K562 (cell line): ENCODE results near the gene NCKAP1. TPM values are rescaled to one million over a fixed set of nuclear protein-coding genes. Genes with fewer than 3 reads are reported as not detected.

Experiments
- ATAC-seq: fragments of 200-7000 bp; cut with Tn5 transposase; 3 replicates; pipeline ENCODE4 v1.9.1; 2020; ENCODE audit warnings: moderate library complexity
- BruUV-seq: library from RNA; stranded (reverse); fragments of 400-500 nt; replicated peaks from 2 replicates; lab custom pipeline; 2021; lab: Mats Ljungman, UMichigan
- CTCF ChIA-PET: fragments of 300-600 bp; formaldehyde crosslinking; extraction: SDS; loops from one replicate; lab custom pipeline; 2021; ENCODE audit warnings: low intra/inter-chr PET ratio; lab: Yijun Ruan, JAX
- POLR2A ChIA-PET: fragments of 300-600, 350-650 bp; sonication (Branson Sonifier 250); formaldehyde crosslinking; extraction: SDS; loops from one replicate; lab custom pipeline; 2021; ENCODE audit warnings: antibody characterized with exemption, inconsistent platforms; lab: Yijun Ruan, JAX
- DNase-seq, 4 experiments: peaks; one replicate each; pipeline versions ENCODE4 v3.0.0 to v3.0.0-alpha.2; 2011 to 2018; ENCODE audit warnings: low spot score in 3 of 4, mixed read lengths in 3 of 4; ENCODE audit errors: extremely low read depth in 1 of 4
- FAIRE-seq: peaks from 2 replicates; lab custom pipeline; 2011; peaks lifted over from hg19 to GRCh38; lab: Jason Lieb, UNC
- H2AFZ ChIP-seq: 2 replicates; pipeline ENCODE4 v1.6.0; 2011; ENCODE audit warnings: low read depth, low read length, control low read depth, inconsistent platforms
- H3K27ac ChIP-seq: fragments of 200-600 bp; 3 replicates; pipeline ENCODE4 v1.8.0; 2011; ENCODE audit warnings: low read depth, mild to moderate bottlenecking, control low read depth, inconsistent platforms, low read length, moderate library complexity, mixed read lengths; ENCODE audit errors: extremely low read depth
- H3K27me3 ChIP-seq, 2 experiments: fragments of 300-600 bp in 1 of 2; 2 replicates in 1 of 2; 3 replicates in 1 of 2; pipeline versions ENCODE4 v1.6.0 to v1.8.0; 2011; ENCODE audit warnings: inconsistent platforms in 2 of 2, low read length in 2 of 2, mild to moderate bottlenecking in 1 of 2, mixed read lengths in 1 of 2, moderate library complexity in 1 of 2; ENCODE audit not compliant: control insufficient read depth in 2 of 2, insufficient read depth in 2 of 2
- H3K36me3 ChIP-seq: fragments of 300-600 bp; 3 replicates; pipeline ENCODE4 v1.8.0; 2011; ENCODE audit warnings: mild to moderate bottlenecking, low read length, inconsistent platforms; ENCODE audit not compliant: control insufficient read depth, insufficient read depth
- H3K4me1 ChIP-seq, 2 experiments: fragments of 200-600 bp in 1 of 2; replicated peaks in 1 of 2; 2 replicates in 1 of 2; 3 replicates in 1 of 2; pipeline versions ENCODE4 v1.5.1 to v1.8.0; 2011; ENCODE audit warnings: inconsistent platforms in 2 of 2, low read length in 2 of 2, mild to moderate bottlenecking in 1 of 2, mixed read lengths in 1 of 2, moderate library complexity in 1 of 2; ENCODE audit not compliant: control insufficient read depth in 2 of 2, insufficient read depth in 2 of 2
- H3K4me2 ChIP-seq: 2 replicates; pipeline ENCODE4 v1.6.1; 2011; ENCODE audit warnings: low read length, control low read depth, inconsistent platforms, mixed read lengths; ENCODE audit not compliant: insufficient read depth
- H3K4me3 ChIP-seq: fragments of 200-600 bp; sonication (generic), shearing (Covaris generic); 2 replicates; pipeline ENCODE4 v1.5.1; 2016; ENCODE audit warnings: control low read depth, inconsistent platforms
- H3K79me2 ChIP-seq: fragments of 200-600 bp; 3 replicates; pipeline ENCODE4 v1.8.0; 2011; ENCODE audit warnings: low read length, inconsistent platforms; ENCODE audit not compliant: control insufficient read depth, insufficient read depth
- H3K9ac ChIP-seq, 2 experiments: 2 replicates each; pipeline versions ENCODE4 v1.6.0 to v1.6.1; 2011; ENCODE audit warnings: low read depth in 2 of 2, low read length in 2 of 2, control low read depth in 1 of 2, inconsistent platforms in 1 of 2, mild to moderate bottlenecking in 1 of 2, mixed read lengths in 1 of 2; ENCODE audit not compliant: insufficient read depth in 1 of 2
- H3K9me1 ChIP-seq: one replicate; pipeline ENCODE4 v1.6.0; 2011; ENCODE audit warnings: inconsistent platforms, mild to moderate bottlenecking, low read length, moderate library complexity; ENCODE audit not compliant: control insufficient read depth, insufficient read depth
- H3K9me3 ChIP-seq: replicated peaks from 2 replicates; pipeline ENCODE4 v1.5.1; 2011; ENCODE audit warnings: low read depth, low read length, inconsistent platforms; ENCODE audit not compliant: control insufficient read depth, insufficient read depth
- H4K20me1 ChIP-seq: replicated peaks from 2 replicates; pipeline ENCODE4 v1.6.1; 2011; ENCODE audit warnings: low read length, inconsistent platforms, mixed read lengths; ENCODE audit not compliant: control insufficient read depth, insufficient read depth
- DLX4 ChIP-seq: fragments of 250-450 bp; sonication (Bioruptor Pico); IDR thresholded peaks from 2 replicates; pipeline ENCODE4 v1.6.1; 2021; ENCODE audit warnings: mild to moderate bottlenecking
- EGR1 ChIP-seq: fragments of 450-650 bp; conservative IDR thresholded peaks from 2 replicates; pipeline ENCODE4 v1.6.1; 2017; ENCODE audit warnings: mild to moderate bottlenecking
- FOS ChIP-seq: IDR thresholded peaks from 3 replicates; pipeline ENCODE4 v1.6.1; 2011; ENCODE audit not compliant: insufficient read length; ENCODE audit errors: extremely low read depth
- HMBOX1 ChIP-seq: sonication (generic); IDR thresholded peaks from 2 replicates; pipeline ENCODE4 v1.6.1; 2016
- JUN ChIP-seq, 2 experiments: sonication (generic) in 1 of 2; formaldehyde crosslinking in 1 of 2; IDR thresholded peaks; 2 replicates each; pipeline versions ENCODE4 v1.6.1 to v1.8.0; 2012 to 2022; ENCODE audit warnings: borderline replicate concordance in 2 of 2, mild to moderate bottlenecking in 2 of 2, improper control_type of control experiment in 1 of 2, low read depth in 1 of 2, low read length in 1 of 2, missing genetic modification reagents in 1 of 2
- NFIC ChIP-seq: fragments of 450-650 bp; IDR thresholded peaks from 2 replicates; pipeline ENCODE4 v1.6.1; 2017; ENCODE audit warnings: mild to moderate bottlenecking, inconsistent platforms
- POLR2H ChIP-seq: IDR thresholded peaks from 2 replicates; pipeline ENCODE4 v1.6.1; 2016; ENCODE audit warnings: missing genetic modification characterization, low read depth, mild to moderate bottlenecking, control low read depth, missing compliant biosample characterization, moderate library complexity
- RFX1 ChIP-seq: fragments of 450-650 bp; IDR thresholded peaks from 2 replicates; pipeline ENCODE4 v1.6.1; 2016; ENCODE audit warnings: mild to moderate bottlenecking, moderate library complexity
- SRSF7 ChIP-seq: fragments of 200-400 bp; formaldehyde crosslinking; optimal IDR thresholded peaks from 2 replicates; pipeline ENCODE3; 2017; ENCODE audit warnings: mild to moderate bottlenecking, low read depth, low read length
- TAL1 ChIP-seq: fragments of 450-650 bp; IDR thresholded peaks from 2 replicates; pipeline ENCODE4 v1.6.1; 2016; ENCODE audit warnings: mild to moderate bottlenecking
- TFE3 ChIP-seq: fragments of 450-650 bp; formaldehyde crosslinking; IDR thresholded peaks from 2 replicates; pipeline ENCODE4 v1.4.0; 2020; ENCODE audit warnings: mild to moderate bottlenecking, mixed read lengths
- ZBTB34 ChIP-seq: fragments of 250-450 bp; sonication (Bioruptor Pico); IDR thresholded peaks from 2 replicates; pipeline ENCODE4 v1.8.0; 2021; ENCODE audit warnings: mild to moderate bottlenecking, moderate library complexity
- ZNF280B ChIP-seq: fragments of 250-450 bp; sonication (Bioruptor Pico); IDR thresholded peaks from 2 replicates; pipeline ENCODE4 v1.5.1; 2021; ENCODE audit warnings: mild to moderate bottlenecking
- WGBS: fragments of 100-300 bp; shearing (Covaris generic); methylation state at CpG from one replicate; pipeline ENCODE4 v1.1.6; 2016; ENCODE audit warnings: low coverage, mixed read lengths; ENCODE audit not compliant: insufficient coverage; ENCODE audit errors: missing lambda C conversion rate; 5-methylcytosine and 5-hydroxymethylcytosine counted together
- in situ Hi-C: fragments of 300-500 bp; cut with MboI; formaldehyde crosslinking; loops from 4 replicates; pipeline ENCODE4 v1.15.0; 2018; ENCODE audit warnings: inconsistent platforms, mixed read lengths
- intact Hi-C: fragments of 100-400 bp; cut with micrococcal nuclease; formaldehyde crosslinking; loops from 2 replicates; pipeline ENCODE4 v1.14.2; 2022
- polyA plus RNA-seq, 8 experiments: library from polyadenylated mRNA; depleted of rRNA in 4 of 8; stranded (reverse) in 5 of 8; unstranded in 3 of 8; fragments of >200 nt; fragmentation: Nextera tagmentation in 2 of 8; fragmentation: Illumina TruSeq in 1 of 8; extraction: Ambion mirVana in 2 of 8; extraction: Trizol in 1 of 8; gene quantifications; 2 replicates each; pipeline versions ENCODE4 v1.2.1 to v1.2.3, GENCODE V29; 2011 to 2014; ENCODE audit warnings: inconsistent platforms in 1 of 8, missing spikeins in 1 of 8
- total RNA-seq, 7 experiments: library from RNA; depleted of rRNA in 6 of 7; stranded (reverse); fragments of >200 nt in 6 of 7; fragmentation: Illumina TruSeq in 2 of 7; extraction: Trizol in 2 of 7; gene quantifications; 2 replicates each; pipeline versions ENCODE4 v1.2.1 to v1.2.3, GENCODE V29; 2011 to 2021; ENCODE audit warnings: low replicate concordance in 1 of 7

The NCKAP1 gene
- total and polyA plus RNA-seq, 9 of the 15 experiments (the other 6 are each of a cell fraction or from before 2014, with no cell fraction given): 34.0 to 153 (median 88.7) TPM

GRCh38 chr2:183081911-183082310 is 43.7 kb upstream of the NCKAP1 start:
- H4K20me1 ChIP-seq: no peaks in the 10 kb centered on the region
- in situ Hi-C loops: no loop called here
- no TSS peak for BruUV-seq
- H3K27me3 ChIP-seq: no peaks in the 10 kb centered on the region
- no peaks in the 10 kb centered on the region for H3K9me3 ChIP-seq
- peaks cover 6% of the 10 kb centered on the region; the same call in 2 of the 3 replicates for H3K79me2 ChIP-seq
- no peak for ATAC-seq
- H2AFZ ChIP-seq: peak overlapping the region; percentile 8; the same call in 1 of the 2 replicates
- H3K4me3 ChIP-seq: no peak overlapping the region
- ChIA-PET CTCF (no interaction called here), POLR2A (interaction anchor here (0.6 kb wide), 1 partner anchor 42 kb away, joined by 4 read pairs; the partner anchor contains the start of gene NUP35)
- H3K4me2 ChIP-seq: no peak overlapping the region
- no peaks in the 10 kb centered on the region for H3K9me1 ChIP-seq
- H3K9ac ChIP-seq: no peak overlapping the region
- no peak for DNase-seq
- no peak overlapping the region for H3K27ac ChIP-seq
- no peak for TF ChIP-seq ZNF280B (CRISPR knock-in tag)
- TF ChIP-seq JUN (IDR thresholded peaks at IDR 0.05; ENCODE audit: borderline replicate concordance, low read depth, low read length): no peak
- TF ChIP-seq JUN (CRISPR knock-in tag; IDR thresholded peaks at IDR 0.05; ENCODE audit: borderline replicate concordance): no peak
- TF ChIP-seq SRSF7: no peak
- peak; percentile 38; the same call in 1 of the 2 replicates for TF ChIP-seq EGR1
- no peak for TF ChIP-seq POLR2H (tag)
- TF ChIP-seq TAL1: no peak
- no peak for TF ChIP-seq RFX1
- TF ChIP-seq TFE3: no peak
- TF ChIP-seq FOS: no peak
- TF ChIP-seq DLX4 (CRISPR knock-in tag): no peak
- TF ChIP-seq ZBTB34: no peak
- peak; percentile 28; the same call in 1 of the 2 replicates for TF ChIP-seq NFIC
- peak; percentile 26; the same call in 1 of the 2 replicates for TF ChIP-seq HMBOX1
- H3K4me1 ChIP-seq: peaks cover 0 to 13% of the 10 kb centered on the region in 2 experiments; a peak in 2 of 5 replicates
- intact Hi-C loops: no loop called here
- H3K36me3 ChIP-seq: no peaks in the 10 kb centered on the region
- FAIRE-seq: no peak
- 17% methylated on average over 1 of the region's 1 CpG for WGBS
